IMR-90 (cell line): ENCODE data around the gene ETV6. TPM values are rescaled to one million over a fixed set of nuclear protein-coding genes. Genes with fewer than 3 reads are reported as not detected.

ENCODE experiments used
- ATAC-seq: fragments of 200-7000 bp; cut with Tn5 transposase; 2 replicates; pipeline ENCODE4 v1.9.1; 2020; ENCODE audit warnings: low read depth, mild to moderate bottlenecking, moderate library complexity
- BruUV-seq: library from RNA; stranded (reverse); fragments of 400-500 nt; replicated peaks from 2 replicates; lab custom pipeline; 2021; lab: Mats Ljungman, UMichigan
- CTCF ChIA-PET: fragments of 300-600 bp; formaldehyde crosslinking; extraction: SDS; loops from one replicate; lab custom pipeline; 2021; ENCODE audit warnings: antibody characterized with exemption; lab: Yijun Ruan, JAX
- POLR2A ChIA-PET: fragments of 300-600 bp; sonication (Branson Sonifier 250); formaldehyde crosslinking; loops from one replicate; lab custom pipeline; 2022; ENCODE audit warnings: antibody characterized with exemption; ENCODE audit not compliant: unreplicated experiment; lab: Charles Lee
- DNase-seq: peaks from one replicate; pipeline ENCODE4 v3.0.0; 2013
- H2AFZ ChIP-seq: replicated peaks from 2 replicates; pipeline ENCODE3; 2013; ENCODE audit warnings: low read length, mild to moderate bottlenecking; ENCODE audit not compliant: poor library complexity
- H2AK5ac ChIP-seq: 2 replicates; pipeline ENCODE4 v1.6.1; 2013; ENCODE audit warnings: low read depth, low read length, inconsistent platforms
- H2AK9ac ChIP-seq: replicated peaks from 2 replicates; pipeline ENCODE3; 2013; ENCODE audit warnings: mild to moderate bottlenecking, low read depth, low read length, moderate library complexity; ENCODE audit not compliant: poor library complexity
- H2BK120ac ChIP-seq: 2 replicates; pipeline ENCODE4 v1.6.1; 2013; ENCODE audit warnings: low read depth, low read length, inconsistent platforms
- H2BK15ac ChIP-seq: 3 replicates; pipeline ENCODE4 v1.6.1; 2013; ENCODE audit warnings: low read depth, low read length, inconsistent platforms
- H2BK20ac ChIP-seq: 2 replicates; pipeline ENCODE4 v1.6.1; 2013; ENCODE audit warnings: low read depth, mild to moderate bottlenecking, inconsistent platforms, low read length, moderate library complexity
- H2BK5ac ChIP-seq: 2 replicates; pipeline ENCODE4 v1.6.1; 2013; ENCODE audit warnings: mild to moderate bottlenecking, low read depth, low read length, inconsistent platforms; ENCODE audit not compliant: poor library complexity, severe bottlenecking
- H3K14ac ChIP-seq: replicated peaks from 2 replicates; pipeline ENCODE4 v1.6.1; 2013; ENCODE audit warnings: low read depth, low read length, inconsistent platforms
- H3K18ac ChIP-seq: 2 replicates; pipeline ENCODE4 v1.6.1; 2013; ENCODE audit warnings: low read depth, low read length, control low read depth
- H3K23ac ChIP-seq: 2 replicates; pipeline ENCODE4 v1.6.1; 2013; ENCODE audit warnings: low read depth, low read length, inconsistent platforms
- H3K27ac ChIP-seq: 2 replicates; pipeline ENCODE4 v1.5.1; 2013; ENCODE audit warnings: mild to moderate bottlenecking, control low read depth, low read length; ENCODE audit not compliant: insufficient read depth
- H3K27me3 ChIP-seq: 2 replicates; pipeline ENCODE4 v1.6.1; 2013; ENCODE audit warnings: low read length; ENCODE audit not compliant: control insufficient read depth, insufficient read depth
- H3K36me3 ChIP-seq: 2 replicates; pipeline ENCODE4 v1.6.1; 2013; ENCODE audit warnings: low read length, mixed read lengths; ENCODE audit not compliant: control insufficient read depth, insufficient read depth
- H3K4ac ChIP-seq: 2 replicates; pipeline ENCODE4 v1.6.1; 2013; ENCODE audit warnings: low read depth, low read length, inconsistent platforms
- H3K4me1 ChIP-seq: 2 replicates; pipeline ENCODE4 v1.6.1; 2013; ENCODE audit warnings: low read length, mixed read lengths; ENCODE audit not compliant: control insufficient read depth, insufficient read depth
- H3K4me2 ChIP-seq: 2 replicates; pipeline ENCODE4 v1.6.1; 2013; ENCODE audit warnings: low read depth, mild to moderate bottlenecking, control low read depth, low read length, moderate library complexity
- H3K4me3 ChIP-seq: 2 replicates; pipeline ENCODE4 v1.5.1; 2013; ENCODE audit warnings: low read depth, mild to moderate bottlenecking, control low read depth, low read length, moderate library complexity; ENCODE audit not compliant: insufficient read depth
- H3K56ac ChIP-seq: 2 replicates; pipeline ENCODE4 v1.6.1; 2013; ENCODE audit warnings: low read length, inconsistent platforms; ENCODE audit not compliant: insufficient read depth; ENCODE audit errors: extremely low read depth
- H3K79me1 ChIP-seq, 2 experiments: 2 replicates each; pipeline ENCODE4 v1.6.1; 2013; ENCODE audit warnings: low read length in 2 of 2, inconsistent platforms in 1 of 2, low read depth in 1 of 2
- H3K9ac ChIP-seq: 2 replicates; pipeline ENCODE4 v1.6.1; 2013; ENCODE audit warnings: low read depth, low read length, control low read depth
- H3K9me1 ChIP-seq: 2 replicates; pipeline ENCODE4 v1.6.1; 2013; ENCODE audit warnings: low read length, inconsistent platforms; ENCODE audit not compliant: insufficient read depth
- H3K9me3 ChIP-seq: 2 replicates; pipeline ENCODE4 v1.6.1; 2013; ENCODE audit warnings: low read length; ENCODE audit not compliant: control insufficient read depth, insufficient read depth
- H4K20me1 ChIP-seq: 2 replicates; pipeline ENCODE4 v1.6.1; 2013; ENCODE audit warnings: low read length, inconsistent platforms; ENCODE audit not compliant: insufficient read depth
- H4K5ac ChIP-seq: 2 replicates; pipeline ENCODE4 v1.6.1; 2013; ENCODE audit warnings: mild to moderate bottlenecking, low read depth, low read length, control low read depth
- H4K8ac ChIP-seq, 2 experiments: 2 replicates each; pipeline ENCODE4 v1.6.1; 2013; ENCODE audit warnings: low read depth in 2 of 2, low read length in 2 of 2, control low read depth in 1 of 2, inconsistent platforms in 1 of 2
- H4K91ac ChIP-seq: 2 replicates; pipeline ENCODE4 v1.6.1; 2013; ENCODE audit warnings: low read depth, low read length, inconsistent platforms; ENCODE audit not compliant: insufficient read depth
- BHLHE40 ChIP-seq: fragments of 150-350 bp; IDR thresholded peaks from 2 replicates; pipeline ENCODE4 v1.6.1; 2016; ENCODE audit warnings: mild to moderate bottlenecking, low read depth, low read length
- CEBPB ChIP-seq: IDR thresholded peaks from 2 replicates; pipeline ENCODE4 v1.6.1; 2012; ENCODE audit warnings: low read depth, low read length, improper control_type of control experiment
- CHD1 ChIP-seq: IDR thresholded peaks from 2 replicates; pipeline ENCODE4 v1.6.1; 2012; ENCODE audit warnings: low read depth, low read length, improper control_type of control experiment
- CTCF ChIP-seq: conservative IDR thresholded peaks from 2 replicates; pipeline ENCODE4 v1.5.1; 2012; ENCODE audit warnings: mild to moderate bottlenecking, low read depth, low read length, improper control_type of control experiment
- ELK1 ChIP-seq: fragments of 150-350 bp; IDR thresholded peaks from 2 replicates; pipeline ENCODE4 v1.6.1; 2016; ENCODE audit warnings: low read depth, mild to moderate bottlenecking, low read length, moderate library complexity, borderline replicate concordance
- FOS ChIP-seq: fragments of 150-350 bp; IDR thresholded peaks from 2 replicates; pipeline ENCODE4 v1.6.1; 2016; ENCODE audit warnings: low read depth, low read length
- MAFK ChIP-seq: IDR thresholded peaks from 2 replicates; pipeline ENCODE4 v1.6.1; 2012; ENCODE audit warnings: low read depth, low read length, improper control_type of control experiment
- MAZ ChIP-seq: IDR thresholded peaks from 2 replicates; pipeline ENCODE4 v1.6.1; 2012; ENCODE audit warnings: low read depth, mild to moderate bottlenecking, low read length, improper control_type of control experiment, moderate library complexity, borderline replicate concordance
- MXI1 ChIP-seq: IDR thresholded peaks from 2 replicates; pipeline ENCODE4 v1.6.1; 2012; ENCODE audit warnings: low read depth, mild to moderate bottlenecking, low read length, moderate library complexity, borderline replicate concordance
- NFE2L2 ChIP-seq: fragments of 150-350 bp; IDR thresholded peaks from 2 replicates; pipeline ENCODE4 v1.6.1; 2016; ENCODE audit warnings: low read depth, mild to moderate bottlenecking, low read length
- POLR2A ChIP-seq: IDR thresholded peaks from 2 replicates; pipeline ENCODE4 v1.6.1; 2012; ENCODE audit warnings: mild to moderate bottlenecking, low read depth, low read length
- RAD21 ChIP-seq: IDR thresholded peaks from 2 replicates; pipeline ENCODE4 v1.6.1; 2012; ENCODE audit warnings: low read length, improper control_type of control experiment
- RCOR1 ChIP-seq: IDR thresholded peaks from 2 replicates; pipeline ENCODE4 v1.6.1; 2012; ENCODE audit warnings: mild to moderate bottlenecking, low read length, improper control_type of control experiment; ENCODE audit not compliant: insufficient replicate concordance
- RFX5 ChIP-seq: IDR thresholded peaks from 2 replicates; pipeline ENCODE4 v1.8.0; 2012; ENCODE audit warnings: low read depth, mild to moderate bottlenecking, low read length, moderate library complexity
- SMC3 ChIP-seq: fragments of 150-350 bp; IDR thresholded peaks from 2 replicates; pipeline ENCODE4 v1.6.1; 2016; ENCODE audit warnings: low read depth, mild to moderate bottlenecking, antibody characterized with exemption, low read length, moderate library complexity
- WGBS, 2 experiments: methylation state at CpG; one replicate each; pipeline versions ENCODE4 v1.1.5 to v1.1.7; 2013; ENCODE audit warnings: missing lambda C conversion rate in 2 of 2; ENCODE audit not compliant: insufficient read length in 1 of 2; ENCODE audit errors: extremely low coverage in 2 of 2; 5-methylcytosine and 5-hydroxymethylcytosine counted together
- dilution Hi-C: fragments of 300-500 bp; cut with HindIII; formaldehyde crosslinking; loops from one replicate; pipeline ENCODE4 v1.14.3; 2018; ENCODE audit warnings: low sequenced_read_pairs; ENCODE audit not compliant: unreplicated experiment
- in situ Hi-C: fragments of 300-500 bp; cut with MboI; formaldehyde crosslinking; loops from 3 replicates; pipeline ENCODE4 v1.14.3; 2019; ENCODE audit warnings: low sequenced_read_pairs, inconsistent platforms, mixed read lengths
- intact Hi-C: fragments of 100-400 bp; cut with micrococcal nuclease; formaldehyde crosslinking; loops from 2 replicates; pipeline ENCODE4 v1.10.0; 2022
- polyA plus RNA-seq, 3 experiments: library from polyadenylated mRNA; depleted of rRNA; stranded (reverse); fragments of >200 nt; gene quantifications; 2 replicates each; pipeline ENCODE4 v1.2.3, GENCODE V29; 2012; ENCODE audit warnings: low replicate concordance in 1 of 3
- total RNA-seq: library from RNA; depleted of rRNA; stranded (reverse); fragments of >200 nt; gene quantifications from 2 replicates; pipeline ENCODE4 v1.2.3, GENCODE V29; 2012
- TF ChIP-seq, protein P1 (sequence below): fragments of 150-350 bp; IDR thresholded peaks from 2 replicates; pipeline ENCODE4 v1.6.1; 2017; ENCODE audit warnings: mild to moderate bottlenecking, antibody characterized with exemption, low read length, low read depth

Gene ETV6
- total and polyA plus RNA-seq, 2 of the 4 experiments (the other 2 are of a cell fraction), result 8.4 to 9.9 TPM

DNA sequence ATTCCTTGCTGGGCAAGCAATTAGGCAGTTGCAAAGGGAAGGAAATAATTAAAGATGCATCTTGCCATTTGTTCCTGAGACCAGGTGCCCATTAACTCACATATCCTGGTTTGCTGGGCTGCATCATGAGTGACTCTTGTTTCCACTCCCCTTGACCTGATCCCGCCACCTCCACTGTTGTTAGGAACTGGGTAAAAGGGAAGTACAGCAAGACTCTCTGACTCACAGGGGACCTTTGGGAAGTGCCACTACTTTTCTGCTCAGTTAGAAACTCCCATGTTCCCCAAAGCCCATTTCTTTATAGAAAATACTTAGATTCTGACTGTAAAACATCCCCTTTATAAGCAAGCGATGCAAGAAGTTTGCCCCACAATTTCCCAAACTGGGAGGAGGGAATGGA lies 235.2 kb downstream of the ETV6 start:
- peak overlapping the region; percentile 95 for H2BK20ac ChIP-seq
- no peaks in the 10 kb centered on the region for H3K27me3 ChIP-seq
- peak overlapping the region; percentile 76 for H3K14ac ChIP-seq
- H4K8ac ChIP-seq, result peak overlapping the region; percentile 41 to 93
- H3K56ac ChIP-seq, result no peak overlapping the region
- DNase-seq, result peak; percentile 19
- TF ChIP-seq MAZ (no peak), CTCF (no peak), MAFK (no peak), NFE2L2 (no peak), SMC3 (no peak), RAD21 (no peak), MXI1 (no peak), CHD1 (no peak), CEBPB (no peak), ELK1 (no peak), FOS (no peak), RCOR1 (no peak), RFX5 (no peak), POLR2A (no peak), BHLHE40 (no peak)
- TF ChIP-seq, protein P1, sequence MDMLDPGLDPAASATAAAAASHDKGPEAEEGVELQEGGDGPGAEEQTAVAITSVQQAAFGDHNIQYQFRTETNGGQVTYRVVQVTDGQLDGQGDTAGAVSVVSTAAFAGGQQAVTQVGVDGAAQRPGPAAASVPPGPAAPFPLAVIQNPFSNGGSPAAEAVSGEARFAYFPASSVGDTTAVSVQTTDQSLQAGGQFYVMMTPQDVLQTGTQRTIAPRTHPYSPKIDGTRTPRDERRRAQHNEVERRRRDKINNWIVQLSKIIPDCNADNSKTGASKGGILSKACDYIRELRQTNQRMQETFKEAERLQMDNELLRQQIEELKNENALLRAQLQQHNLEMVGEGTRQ, result no peak
- H3K79me1 ChIP-seq, result peaks cover 12 to 48% of the 10 kb centered on the region in 2 experiments
- BruUV-seq, result no TSS peak
- ATAC-seq, result no peak
- H3K4me2 ChIP-seq, result no peak overlapping the region
- peaks cover 9% of the 10 kb centered on the region for H3K9me1 ChIP-seq
- ChIA-PET POLR2A (no interaction called here), CTCF (no interaction called here)
- no peak overlapping the region; the same call in 1 of the 2 replicates for H3K18ac ChIP-seq
- H2AK9ac ChIP-seq, result peak overlapping the region; percentile 25
- no peak overlapping the region for H4K5ac ChIP-seq
- H3K9me3 ChIP-seq, result no peaks in the 10 kb centered on the region
- no peak overlapping the region; the same call in 1 of the 2 replicates for H3K23ac ChIP-seq
- no peak overlapping the region for H3K4me3 ChIP-seq
- no CpG with 5 or more reads among the region's 2 CpGs for WGBS, 2 experiments
- peak overlapping the region; percentile 82; the same call in 1 of the 3 replicates for H2BK15ac ChIP-seq
- peak overlapping the region; percentile 94 for H4K91ac ChIP-seq
- dilution Hi-C loops (no loop called here), intact Hi-C loops (loop anchor here (2.0 kb wide), 1 partner anchor 236 kb away; the partner anchor contains the start of gene ETV6), in situ Hi-C loops (no loop called here)
- H4K20me1 ChIP-seq, result no peaks in the 10 kb centered on the region
- H3K4me1 ChIP-seq, result peaks cover 6% of the 10 kb centered on the region
- peak overlapping the region; percentile 97 for H2AK5ac ChIP-seq
- peak overlapping the region; percentile 93 for H2BK120ac ChIP-seq
- H2BK5ac ChIP-seq, result peak overlapping the region; percentile 82
- no peak overlapping the region for H3K9ac ChIP-seq
- no peak overlapping the region for H2AFZ ChIP-seq
- H3K4ac ChIP-seq, result peak overlapping the region; percentile 92
- H3K27ac ChIP-seq, result peak overlapping the region; percentile 56
- peaks cover 13% of the 10 kb centered on the region for H3K36me3 ChIP-seq
